Right atrium auricular region (tissue), 2 donors: ENCODE measurements around the gene SERGEF. TPM values are rescaled to one million over a fixed set of nuclear protein-coding genes. Genes with fewer than 3 reads are reported as not detected.

ENCODE experiments used
- DNase-seq: peaks from one replicate; pipeline ENCODE4 v3.0.0-alpha.2; 2019; ENCODE audit warnings: low spot score
- H3K27ac ChIP-seq, 2 donors: fragments of 200-600 bp; sonication (generic); 1 replicate in 1 of 2; 2 replicates in 1 of 2; pipeline ENCODE4 v1.5.1; 2016 to 2019
- H3K27me3 ChIP-seq, 2 donors: fragments of 200-600 bp; sonication (generic); one replicate each; pipeline versions ENCODE4 v1.5.1 to v1.6.0; 2017 to 2019
- H3K36me3 ChIP-seq: fragments of 200-600 bp; sonication (generic); one replicate; pipeline ENCODE4 v1.5.1; 2016
- H3K4me1 ChIP-seq, 2 donors: fragments of 200-600 bp; sonication (generic); one replicate each; pipeline versions ENCODE4 v1.5.1 to v1.6.0; 2017 to 2019
- H3K4me3 ChIP-seq, 2 donors: fragments of 200-600 bp; sonication (generic); 1 replicate in 1 of 2; 2 replicates in 1 of 2; pipeline ENCODE4 v1.5.1; 2017 to 2019; ENCODE audit warnings: mild to moderate bottlenecking in 1 of 2, moderate library complexity in 1 of 2
- H3K9me3 ChIP-seq, 2 donors: fragments of 200-600 bp; sonication (generic); one replicate each; pipeline ENCODE4 v1.5.1; 2019
- total RNA-seq, 2 donors: library from RNA; depleted of rRNA; stranded (reverse); fragments of >200 nt; gene quantifications; one replicate each; pipeline ENCODE4 v1.1.0, GENCODE V29; 2016
- TF ChIP-seq, protein P1 (sequence below), 2 donors: fragments of 200-600 bp; sonication (generic); IDR thresholded peaks; one replicate each; pipeline ENCODE4 v1.5.1; 2019; ENCODE audit warnings: antibody characterized with exemption in 2 of 2

The SERGEF gene
- total RNA-seq, 2 donors from 2014 or later: 18.1 to 27.6 TPM

DNA sequence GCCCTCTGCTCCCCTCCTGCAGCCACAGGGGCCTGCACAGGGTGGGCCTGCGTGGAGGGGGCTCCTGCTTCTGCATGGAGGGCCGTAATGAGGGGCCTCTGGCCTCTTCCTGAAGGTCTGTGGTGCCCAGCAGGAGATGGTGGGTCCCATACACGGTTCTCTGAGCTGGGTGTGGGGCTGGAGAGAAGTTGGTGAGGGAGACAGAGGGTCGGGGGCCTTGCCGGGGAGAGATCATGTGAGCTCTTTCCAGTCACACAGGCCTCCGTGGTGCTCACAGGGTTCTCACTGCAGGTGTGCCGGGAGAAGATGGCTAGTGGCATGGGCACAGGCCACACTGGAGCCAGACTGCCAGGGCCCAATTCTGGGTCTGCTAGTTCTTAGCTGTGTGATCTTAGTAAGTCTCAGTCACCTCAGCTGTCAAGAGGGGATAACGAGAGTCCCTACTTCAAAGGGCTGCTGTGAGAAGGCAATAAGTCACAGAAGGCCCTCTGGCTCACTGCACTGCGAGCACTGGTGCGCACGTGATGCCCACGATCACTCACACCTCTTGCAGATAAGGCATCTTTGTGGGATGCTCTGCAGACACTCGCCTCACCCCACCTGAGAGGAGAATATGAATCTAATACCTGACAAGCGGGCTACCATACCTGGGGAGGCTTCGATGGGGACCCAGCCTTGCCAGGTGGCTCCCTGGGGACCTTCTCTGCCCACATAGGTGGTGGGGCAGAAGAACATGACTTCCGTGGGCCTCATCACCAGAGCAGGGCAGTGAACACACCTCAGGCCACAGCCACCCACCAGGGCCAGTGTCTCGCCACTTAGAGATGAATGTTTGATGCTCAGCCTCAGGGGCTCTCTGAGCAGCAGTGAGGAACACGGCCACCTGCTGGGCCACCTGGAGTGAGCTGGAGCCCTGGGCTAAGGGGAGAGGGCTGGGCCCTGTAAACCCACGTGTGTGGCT is 263.8 kb downstream of the SERGEF start:
- Histone ChIP-seq H3K4me1 (no peaks in the 10 kb centered on the region), H3K27ac (no peak overlapping the region), H3K4me3 (no peak overlapping the region), H3K36me3 (no peaks in the 10 kb centered on the region), H3K9me3 (no peaks in the 10 kb centered on the region), H3K27me3 (no peaks in the 10 kb centered on the region)
- TF ChIP-seq, protein P1, sequence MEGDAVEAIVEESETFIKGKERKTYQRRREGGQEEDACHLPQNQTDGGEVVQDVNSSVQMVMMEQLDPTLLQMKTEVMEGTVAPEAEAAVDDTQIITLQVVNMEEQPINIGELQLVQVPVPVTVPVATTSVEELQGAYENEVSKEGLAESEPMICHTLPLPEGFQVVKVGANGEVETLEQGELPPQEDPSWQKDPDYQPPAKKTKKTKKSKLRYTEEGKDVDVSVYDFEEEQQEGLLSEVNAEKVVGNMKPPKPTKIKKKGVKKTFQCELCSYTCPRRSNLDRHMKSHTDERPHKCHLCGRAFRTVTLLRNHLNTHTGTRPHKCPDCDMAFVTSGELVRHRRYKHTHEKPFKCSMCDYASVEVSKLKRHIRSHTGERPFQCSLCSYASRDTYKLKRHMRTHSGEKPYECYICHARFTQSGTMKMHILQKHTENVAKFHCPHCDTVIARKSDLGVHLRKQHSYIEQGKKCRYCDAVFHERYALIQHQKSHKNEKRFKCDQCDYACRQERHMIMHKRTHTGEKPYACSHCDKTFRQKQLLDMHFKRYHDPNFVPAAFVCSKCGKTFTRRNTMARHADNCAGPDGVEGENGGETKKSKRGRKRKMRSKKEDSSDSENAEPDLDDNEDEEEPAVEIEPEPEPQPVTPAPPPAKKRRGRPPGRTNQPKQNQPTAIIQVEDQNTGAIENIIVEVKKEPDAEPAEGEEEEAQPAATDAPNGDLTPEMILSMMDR (IDR thresholded peaks at IDR 0.05): no peak
- no peak for DNase-seq

DNA sequence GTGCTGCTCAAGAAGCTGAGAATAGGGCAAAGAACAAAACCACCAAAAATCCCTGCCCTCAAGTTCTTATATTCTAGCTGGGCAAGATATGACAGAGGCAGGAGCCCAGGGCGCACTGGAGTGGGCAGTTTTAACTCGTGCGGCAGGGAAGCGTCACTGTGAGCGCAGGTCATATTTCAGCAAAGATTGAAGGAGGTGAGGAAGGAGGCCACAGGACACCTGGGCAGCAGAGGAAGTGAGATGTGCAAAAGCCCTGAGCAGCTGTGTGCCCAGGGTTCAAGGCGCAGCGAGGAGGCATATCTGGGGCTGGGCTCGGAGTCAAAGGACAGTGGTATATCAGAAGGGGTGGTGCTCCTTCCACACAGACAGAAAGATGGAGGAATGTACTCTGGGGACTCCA is 264.8 kb downstream of the SERGEF start:
- Histone ChIP-seq H3K27me3 (no peaks in the 10 kb centered on the region), H3K4me1 (no peaks in the 10 kb centered on the region), H3K9me3 (no peaks in the 10 kb centered on the region), H3K4me3 (no peak overlapping the region), H3K36me3 (no peaks in the 10 kb centered on the region), H3K27ac (no peak overlapping the region)
- DNase-seq: no peak
- TF ChIP-seq, protein P1 (IDR thresholded peaks at IDR 0.05): no peak

DNA sequence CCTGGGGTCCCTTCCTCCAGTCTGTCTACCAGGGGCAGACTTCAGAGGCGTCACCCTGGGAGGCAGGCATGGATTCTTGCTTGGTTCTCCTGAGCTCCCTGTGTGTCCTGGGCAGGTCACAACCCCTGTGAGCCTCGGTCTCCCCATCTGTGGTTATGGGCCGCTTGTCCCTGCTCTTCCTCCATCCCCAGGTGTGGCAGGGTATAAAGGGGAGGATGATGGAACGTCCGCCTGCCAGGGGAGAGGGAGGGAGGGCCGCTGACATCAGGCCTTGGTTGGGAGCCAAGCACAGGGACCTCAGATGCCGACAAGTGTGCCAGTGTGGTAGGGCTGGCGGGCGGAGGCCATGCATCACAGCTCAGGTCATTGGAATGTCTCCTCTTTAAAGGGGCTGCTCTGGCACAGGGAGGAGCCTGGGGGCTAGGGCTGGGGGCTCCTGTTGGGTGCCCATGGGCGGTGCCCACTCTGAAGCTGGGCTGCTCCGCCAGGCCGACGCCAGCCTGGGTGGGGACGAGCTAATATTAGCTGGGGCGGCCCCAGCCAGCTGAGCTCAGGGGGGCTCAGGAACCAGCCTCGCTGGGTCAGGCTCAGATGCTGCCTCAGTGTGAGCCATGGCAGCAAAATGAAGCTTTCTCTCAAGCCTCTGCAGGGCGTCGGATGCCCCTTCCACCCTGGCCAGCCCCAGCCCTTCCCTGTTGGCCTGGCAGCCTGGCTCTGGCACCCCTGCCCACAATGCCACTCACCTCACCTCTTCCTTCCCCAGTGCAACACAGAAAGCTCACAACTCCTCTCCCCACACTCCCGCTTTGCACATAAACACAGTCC is 265.5 kb downstream of the SERGEF start:
- no peaks in the 10 kb centered on the region for H3K9me3 ChIP-seq
- DNase-seq: no peak
- no peaks in the 10 kb centered on the region for H3K36me3 ChIP-seq
- H3K27ac ChIP-seq: no peak overlapping the region
- no peaks in the 10 kb centered on the region for H3K27me3 ChIP-seq
- no peaks in the 10 kb centered on the region for H3K4me1 ChIP-seq
- H3K4me3 ChIP-seq: no peak overlapping the region
- TF ChIP-seq, protein P1 (IDR thresholded peaks at IDR 0.05): no peak

DNA sequence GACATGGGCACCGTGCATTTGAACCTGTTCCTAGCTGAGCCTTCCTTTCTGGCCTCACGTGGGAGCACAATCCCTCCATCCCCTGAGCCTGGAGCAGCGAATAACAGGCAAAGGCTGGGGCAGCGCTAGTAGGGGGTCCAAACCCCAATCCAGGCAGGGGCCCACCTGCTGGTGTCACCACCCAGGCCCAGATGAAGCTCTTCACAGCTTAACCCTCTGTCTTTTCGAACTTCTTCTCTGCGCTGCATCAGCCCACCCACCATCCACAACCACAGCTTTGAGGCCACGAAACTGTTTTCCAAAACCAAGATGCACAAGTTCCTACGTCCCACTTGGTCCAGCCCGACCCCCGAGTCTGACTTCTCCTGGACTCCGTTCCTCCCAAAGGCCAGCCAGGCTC is 266.8 kb downstream of the SERGEF start:
- Histone ChIP-seq H3K4me1 (no peaks in the 10 kb centered on the region), H3K27me3 (no peaks in the 10 kb centered on the region), H3K9me3 (no peaks in the 10 kb centered on the region), H3K27ac (no peak overlapping the region), H3K36me3 (no peaks in the 10 kb centered on the region), H3K4me3 (no peak overlapping the region)
- no peak for DNase-seq
- TF ChIP-seq, protein P1 (IDR thresholded peaks at IDR 0.05): no peak

DNA sequence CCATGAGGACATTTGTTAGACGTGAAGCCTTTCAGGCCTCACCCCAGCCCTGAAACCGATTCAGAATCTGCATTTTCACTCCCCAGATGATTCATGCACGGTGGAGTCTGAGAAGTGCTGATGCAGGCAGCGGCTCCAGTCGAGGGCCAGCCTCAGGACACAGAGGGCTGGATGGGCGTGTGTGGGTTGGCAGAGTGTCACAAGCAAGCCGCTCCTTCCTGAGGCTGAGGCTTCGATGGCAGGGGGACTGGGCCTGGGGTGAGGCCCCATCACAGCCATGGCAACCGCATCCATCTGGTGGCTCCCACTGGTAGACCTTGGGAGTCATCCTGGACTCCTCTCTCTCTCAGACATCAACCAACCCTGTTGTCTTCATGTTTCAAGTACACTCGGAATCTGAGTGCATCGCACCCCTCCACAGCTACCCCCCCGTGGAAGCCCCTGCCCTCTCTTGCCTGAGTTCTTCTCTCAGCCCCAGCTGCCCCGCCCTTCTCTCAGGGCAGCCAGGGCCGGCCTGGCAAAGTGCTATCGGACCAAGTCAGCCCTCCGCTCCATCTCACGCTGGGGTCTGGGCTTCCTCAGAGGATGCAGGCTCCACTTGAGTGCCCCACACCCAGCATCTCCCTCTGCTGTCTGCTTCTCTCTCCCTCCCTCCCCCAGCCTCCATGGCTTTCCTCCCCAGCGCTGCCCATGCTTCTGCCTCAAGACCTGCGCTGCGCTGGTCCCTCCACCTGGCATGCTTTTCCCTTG is 267.6 kb downstream of the SERGEF start:
- no peaks in the 10 kb centered on the region for H3K9me3 ChIP-seq
- no peaks in the 10 kb centered on the region for H3K4me1 ChIP-seq
- no peaks in the 10 kb centered on the region for H3K36me3 ChIP-seq
- H3K27me3 ChIP-seq: no peaks in the 10 kb centered on the region
- no peak overlapping the region for H3K4me3 ChIP-seq
- DNase-seq: no peak
- H3K27ac ChIP-seq: no peak overlapping the region
- TF ChIP-seq, protein P1 (IDR thresholded peaks at IDR 0.05): no peak
